Colonic mucosa (tissue), 4 donors: Measurements from ENCODE around the gene SLC6A11. TPM values are rescaled to one million over a fixed set of nuclear protein-coding genes. Genes with fewer than 3 reads are reported as not detected.

Experiments used
- DNase-seq: peaks from one replicate; pipeline ENCODE4 v3.0.0-alpha.2; 2020
- H3K27ac ChIP-seq: fragments of 200-600 bp; one replicate; pipeline ENCODE4 v1.8.0; 2021
- H3K27me3 ChIP-seq: fragments of 200-600 bp; one replicate; pipeline ENCODE4 v1.8.0; 2021
- H3K36me3 ChIP-seq: fragments of 200-600 bp; one replicate; pipeline ENCODE4 v1.8.0; 2021
- H3K4me1 ChIP-seq: fragments of 200-600 bp; one replicate; pipeline ENCODE4 v1.8.0; 2021; ENCODE audit warnings: mild to moderate bottlenecking
- H3K4me3 ChIP-seq: fragments of 200-600 bp; one replicate; pipeline ENCODE4 v1.8.0; 2021
- H3K9ac ChIP-seq, 2 donors: one replicate each; pipeline ENCODE4 v1.7.0; 2013; ENCODE audit warnings: control low read depth in 2 of 2, low read depth in 2 of 2, low read length in 2 of 2
- H3K9me3 ChIP-seq: fragments of 200-600 bp; one replicate; pipeline ENCODE4 v1.8.0; 2021
- CTCF ChIP-seq: fragments of 200-600 bp; IDR thresholded peaks from one replicate; pipeline ENCODE4 v1.8.0; 2022; ENCODE audit warnings: antibody characterized with exemption, mild to moderate bottlenecking
- intact Hi-C: fragments of 100-400 bp; cut with DNase I; formaldehyde crosslinking; loops from one replicate; pipeline ENCODE4 v1.14.1; 2022
- total RNA-seq, 2 donors: library from RNA; stranded (reverse); fragmentation: NEBNext Ultra II Directional in 1 of 2; extraction: Animal tissue kit (Norgen Biotek cat#: 25700) in 1 of 2; gene quantifications; one replicate each; pipeline ENCODE4 v1.2.1, GENCODE V29; 2021
- donor health status: healthy.
- donor health status: DM: no; HTN: no; CAD: no.
- donor health status: DM: no; HTN: no; CAD: no.

Gene SLC6A11
- total RNA-seq, 2 donors from 2014 or later = not detected

DNA sequence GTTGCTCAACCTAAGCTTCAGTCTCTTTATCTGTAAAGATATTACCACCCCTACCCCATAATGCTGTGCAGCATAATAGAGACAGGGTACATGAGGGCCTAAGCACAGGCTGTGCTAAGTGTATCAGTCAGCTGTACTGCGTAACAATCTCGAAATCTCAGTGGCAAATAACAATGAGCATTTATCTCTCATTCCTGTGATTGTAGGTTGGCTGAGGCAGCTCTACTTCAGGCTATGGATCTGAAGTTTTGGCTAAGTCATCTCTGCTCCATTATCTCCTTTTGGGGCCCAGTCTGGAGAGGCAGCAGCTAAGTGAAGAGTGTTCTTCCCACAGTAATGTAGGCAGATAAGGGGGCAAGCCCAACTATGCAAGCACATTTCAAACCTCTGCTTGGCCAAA is 7.1 kb upstream of the SLC6A11 start:
- Histone ChIP-seq H3K27ac (no peak overlapping the region), H3K27me3 (no peaks in the 10 kb centered on the region), H3K9me3 (no peaks in the 10 kb centered on the region), H3K4me3 (no peak overlapping the region), H3K9ac (no peak overlapping the region), H3K36me3 (no peaks in the 10 kb centered on the region), H3K4me1 (no peaks in the 10 kb centered on the region)
- intact Hi-C loops = no loop called here
- DNase-seq = no peak
- TF ChIP-seq CTCF = no peak

DNA sequence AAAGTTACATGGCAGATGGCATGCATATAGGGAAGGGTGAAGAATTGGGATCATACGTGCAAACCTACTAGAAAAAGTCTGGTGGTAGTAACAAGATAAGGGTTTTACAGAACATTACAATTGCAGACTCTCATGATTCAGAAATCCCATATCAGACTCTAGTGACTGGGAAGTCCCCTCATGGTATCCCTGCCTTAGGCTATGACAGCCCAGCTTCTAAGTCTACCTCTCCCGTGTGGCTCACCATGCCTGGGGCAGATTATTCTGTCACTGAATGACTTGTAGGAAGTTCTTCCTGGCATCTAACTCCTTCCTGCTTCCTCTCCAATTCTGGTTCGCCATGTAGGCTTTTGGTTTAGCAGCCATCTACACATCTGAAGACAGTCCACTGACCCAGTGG is 5.7 kb upstream of the SLC6A11 start:
- intact Hi-C loops = no loop called here
- no peak for TF ChIP-seq CTCF
- H3K4me1 ChIP-seq = no peaks in the 10 kb centered on the region
- no peaks in the 10 kb centered on the region for H3K36me3 ChIP-seq
- H3K27ac ChIP-seq = no peak overlapping the region
- no peaks in the 10 kb centered on the region for H3K9me3 ChIP-seq
- H3K27me3 ChIP-seq = no peaks in the 10 kb centered on the region
- H3K4me3 ChIP-seq = no peak overlapping the region
- DNase-seq = no peak
- H3K9ac ChIP-seq = no peak overlapping the region

DNA sequence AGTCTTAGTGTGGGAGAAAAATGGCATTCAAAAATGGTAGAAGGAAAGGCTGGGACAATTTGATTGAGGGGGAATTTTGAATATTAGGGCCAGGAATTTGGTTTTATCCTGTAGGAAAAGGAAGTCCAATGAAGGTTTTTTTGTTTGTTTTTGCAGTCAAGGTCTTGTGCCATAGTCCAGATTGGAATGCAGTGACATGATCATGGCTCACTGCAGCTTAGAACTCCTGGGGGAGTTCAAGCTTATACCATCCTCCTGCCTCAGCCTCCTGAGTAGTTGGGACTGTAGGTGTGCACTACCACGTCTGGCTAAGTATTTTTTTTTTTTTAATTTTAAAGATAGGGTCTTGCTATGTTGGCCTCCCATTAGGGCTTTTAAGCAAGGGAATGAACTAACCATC is 2.6 kb upstream of the SLC6A11 start:
- no peak for DNase-seq
- no peak overlapping the region for H3K27ac ChIP-seq
- no peak overlapping the region for H3K4me3 ChIP-seq
- H3K27me3 ChIP-seq = peaks cover 12% of the 10 kb centered on the region
- H3K9ac ChIP-seq = no peak overlapping the region
- H3K4me1 ChIP-seq = no peaks in the 10 kb centered on the region
- H3K36me3 ChIP-seq = no peaks in the 10 kb centered on the region
- H3K9me3 ChIP-seq = no peaks in the 10 kb centered on the region
- no peak for TF ChIP-seq CTCF
- intact Hi-C loops = no loop called here

- no peaks in the 10 kb centered on the region for H3K9me3 ChIP-seq
- no peak overlapping the region for H3K9ac ChIP-seq
- intact Hi-C loops = no loop called here
- no peaks in the 10 kb centered on the region for H3K36me3 ChIP-seq
- H3K27ac ChIP-seq = no peak overlapping the region
- no peaks in the 10 kb centered on the region for H3K4me1 ChIP-seq
- no peak overlapping the region for H3K4me3 ChIP-seq
- peaks cover 12% of the 10 kb centered on the region for H3K27me3 ChIP-seq
- no peak for TF ChIP-seq CTCF
- no peak for DNase-seq
Measured at GRCh38 chr3:10814623-10815022, 1.4 kb upstream of the SLC6A11 start.

DNA sequence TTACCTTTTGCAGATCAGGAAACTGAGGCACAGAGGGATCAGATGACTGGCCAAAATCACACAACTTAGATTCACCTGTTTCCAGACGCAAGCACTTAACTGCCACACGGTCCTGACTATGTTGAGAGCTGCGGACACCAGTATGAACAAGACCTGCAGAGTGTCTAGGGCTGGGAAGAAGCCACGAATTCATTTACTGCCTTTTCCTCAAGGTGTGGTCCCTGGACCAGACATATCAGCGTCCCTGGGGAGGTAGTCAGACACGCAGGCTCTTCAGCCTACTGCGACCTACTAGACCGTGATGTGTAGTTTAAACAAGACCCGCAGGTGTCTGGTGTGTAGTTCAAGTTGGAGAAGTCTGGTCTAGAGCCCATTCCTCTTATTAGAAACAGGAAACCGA is 541 bp upstream of the SLC6A11 start:
- Histone ChIP-seq H3K9me3 (no peaks in the 10 kb centered on the region), H3K4me3 (no peak overlapping the region), H3K27ac (no peak overlapping the region), H3K27me3 (peaks cover 12% of the 10 kb centered on the region), H3K9ac (no peak overlapping the region), H3K4me1 (no peaks in the 10 kb centered on the region), H3K36me3 (no peaks in the 10 kb centered on the region)
- intact Hi-C loops = no loop called here
- DNase-seq = no peak
- no peak for TF ChIP-seq CTCF

DNA sequence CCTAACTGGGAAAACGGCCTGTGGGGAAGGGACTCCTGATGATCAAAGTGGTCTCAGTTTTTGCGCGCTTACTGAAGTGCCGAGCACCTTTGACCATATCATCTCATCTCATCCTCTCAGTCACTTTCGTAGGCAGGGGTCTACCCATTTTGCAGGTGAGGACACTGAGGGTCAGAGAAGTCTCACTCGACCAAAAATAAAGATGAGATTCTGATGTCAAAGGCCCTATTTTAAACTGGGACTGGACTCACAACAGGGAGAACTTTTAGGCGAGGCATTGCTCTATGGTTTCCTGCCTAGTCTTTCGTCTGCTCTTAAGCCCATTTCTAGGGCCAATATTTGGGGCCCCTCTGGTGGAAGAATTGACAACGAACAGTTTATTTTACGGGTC is 830 bp downstream of the SLC6A11 start:
- H3K27me3 ChIP-seq = peaks cover 12% of the 10 kb centered on the region

More for the DNA sequence above, 830 bp downstream of the SLC6A11 start:
- no peak for DNase-seq
- intact Hi-C loops = no loop called here
- Histone ChIP-seq H3K4me1 (no peaks in the 10 kb centered on the region), H3K9ac (no peak overlapping the region), H3K9me3 (no peaks in the 10 kb centered on the region), H3K4me3 (no peak overlapping the region), H3K36me3 (no peaks in the 10 kb centered on the region), H3K27ac (no peak overlapping the region)
- TF ChIP-seq CTCF = no peak
